ENCODE measurements around the gene DCAF6.

- TF ChIP-seq SP1 (IDR thresholded peaks at IDR 0.05), result no peak
- TF ChIP-seq, protein P1, sequence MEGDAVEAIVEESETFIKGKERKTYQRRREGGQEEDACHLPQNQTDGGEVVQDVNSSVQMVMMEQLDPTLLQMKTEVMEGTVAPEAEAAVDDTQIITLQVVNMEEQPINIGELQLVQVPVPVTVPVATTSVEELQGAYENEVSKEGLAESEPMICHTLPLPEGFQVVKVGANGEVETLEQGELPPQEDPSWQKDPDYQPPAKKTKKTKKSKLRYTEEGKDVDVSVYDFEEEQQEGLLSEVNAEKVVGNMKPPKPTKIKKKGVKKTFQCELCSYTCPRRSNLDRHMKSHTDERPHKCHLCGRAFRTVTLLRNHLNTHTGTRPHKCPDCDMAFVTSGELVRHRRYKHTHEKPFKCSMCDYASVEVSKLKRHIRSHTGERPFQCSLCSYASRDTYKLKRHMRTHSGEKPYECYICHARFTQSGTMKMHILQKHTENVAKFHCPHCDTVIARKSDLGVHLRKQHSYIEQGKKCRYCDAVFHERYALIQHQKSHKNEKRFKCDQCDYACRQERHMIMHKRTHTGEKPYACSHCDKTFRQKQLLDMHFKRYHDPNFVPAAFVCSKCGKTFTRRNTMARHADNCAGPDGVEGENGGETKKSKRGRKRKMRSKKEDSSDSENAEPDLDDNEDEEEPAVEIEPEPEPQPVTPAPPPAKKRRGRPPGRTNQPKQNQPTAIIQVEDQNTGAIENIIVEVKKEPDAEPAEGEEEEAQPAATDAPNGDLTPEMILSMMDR (IDR thresholded peaks at IDR 0.05; ENCODE audit: low read depth, low read length, missing input control), result no peak
- no peak for TF ChIP-seq EGR1 (IDR thresholded peaks at IDR 0.05; ENCODE audit: low read depth in 2 of 2)
- no peak for TF ChIP-seq MAX (IDR thresholded peaks at IDR 0.05)
- TF ChIP-seq ZBTB33 (IDR thresholded peaks at IDR 0.05), result no peak
- TF ChIP-seq RAD21 (IDR thresholded peaks at IDR 0.05), result no peak
- TF ChIP-seq REST (IDR thresholded peaks at IDR 0.05), result no peak
- no peak for TF ChIP-seq ATF3 (IDR thresholded peaks at IDR 0.05)
- TF ChIP-seq GABPA (IDR thresholded peaks at IDR 0.05 in 1 of 2, conservative IDR thresholded peaks at IDR 0.05 in 1 of 2), result no peak
- no peak for TF ChIP-seq FOXA1 (IDR thresholded peaks at IDR 0.05)
- no peak for TF ChIP-seq TAF1 (conservative IDR thresholded peaks at IDR 0.05)
- no peak for TF ChIP-seq YY1 (IDR thresholded peaks at IDR 0.05)
Measured at GRCh38 chr1:168065506-168065905, 129.0 kb downstream of the DCAF6 start.
